AG09309 (cell line): Measurements from ENCODE around the gene LCN1.
"Not testable (repeated sequence)": the region's sequence is repeated elsewhere in the genome, so short reads cannot be mapped to it uniquely, and the experiment has no call there.

Experiments
- DNase-seq: peaks from one replicate; pipeline ENCODE4 v3.0.0-alpha.2; 2010; ENCODE audit warnings: low read depth
- H3K4me3 ChIP-seq: 2 replicates; pipeline ENCODE4 v1.5.1; 2011; ENCODE audit warnings: mild to moderate bottlenecking, low read depth, low read length, moderate library complexity; ENCODE audit not compliant: control insufficient read depth
- TF ChIP-seq, protein P1 (sequence below): IDR thresholded peaks from 2 replicates; pipeline ENCODE4 v1.5.1; 2011; ENCODE audit warnings: mild to moderate bottlenecking, low read depth, low read length, inconsistent platforms; ENCODE audit not compliant: insufficient read depth, control insufficient read depth; ENCODE audit errors: missing control alignments

The LCN1 gene

DNA sequence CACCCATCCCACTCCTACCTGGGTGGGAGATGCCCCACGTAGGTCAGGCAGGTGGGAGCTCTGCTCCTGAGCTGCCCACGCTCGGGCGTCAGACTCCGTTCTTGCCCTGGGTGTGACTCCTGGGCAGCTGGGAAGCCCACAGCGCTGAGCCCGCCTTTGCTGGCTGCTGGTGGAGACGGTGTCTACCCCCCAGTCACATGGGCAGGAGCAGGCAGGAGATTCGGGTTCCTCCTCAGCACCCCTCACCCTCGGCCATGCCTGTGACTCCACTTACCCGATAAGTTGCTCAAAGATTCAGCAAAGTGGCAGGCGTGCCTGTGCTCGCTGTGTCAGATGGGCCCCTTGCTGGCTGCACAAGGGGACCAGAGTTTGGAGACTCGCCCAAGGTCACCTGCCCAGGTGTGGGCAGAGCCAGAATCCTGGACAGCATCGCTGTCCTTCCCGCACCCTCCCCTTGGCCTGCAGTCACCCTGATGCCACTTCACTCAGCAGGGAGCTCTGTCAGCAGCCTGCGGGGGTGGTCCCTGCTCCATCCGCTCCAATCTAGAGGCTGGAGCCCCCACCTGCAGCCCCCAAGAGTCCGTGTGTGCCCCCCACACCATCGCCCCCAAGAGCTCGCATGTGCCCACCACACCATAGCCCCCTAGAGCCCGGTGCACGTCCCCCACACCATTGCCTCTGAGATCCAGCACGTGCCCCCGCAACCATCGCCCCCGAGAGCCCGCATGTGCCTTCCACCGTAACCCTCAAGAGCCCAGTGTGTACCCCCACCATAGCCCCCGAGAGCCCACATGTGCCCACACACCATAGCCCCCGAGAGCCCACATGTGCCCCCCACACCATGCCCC, 4.2 kb downstream of the LCN1 start:
- TF ChIP-seq, protein P1, sequence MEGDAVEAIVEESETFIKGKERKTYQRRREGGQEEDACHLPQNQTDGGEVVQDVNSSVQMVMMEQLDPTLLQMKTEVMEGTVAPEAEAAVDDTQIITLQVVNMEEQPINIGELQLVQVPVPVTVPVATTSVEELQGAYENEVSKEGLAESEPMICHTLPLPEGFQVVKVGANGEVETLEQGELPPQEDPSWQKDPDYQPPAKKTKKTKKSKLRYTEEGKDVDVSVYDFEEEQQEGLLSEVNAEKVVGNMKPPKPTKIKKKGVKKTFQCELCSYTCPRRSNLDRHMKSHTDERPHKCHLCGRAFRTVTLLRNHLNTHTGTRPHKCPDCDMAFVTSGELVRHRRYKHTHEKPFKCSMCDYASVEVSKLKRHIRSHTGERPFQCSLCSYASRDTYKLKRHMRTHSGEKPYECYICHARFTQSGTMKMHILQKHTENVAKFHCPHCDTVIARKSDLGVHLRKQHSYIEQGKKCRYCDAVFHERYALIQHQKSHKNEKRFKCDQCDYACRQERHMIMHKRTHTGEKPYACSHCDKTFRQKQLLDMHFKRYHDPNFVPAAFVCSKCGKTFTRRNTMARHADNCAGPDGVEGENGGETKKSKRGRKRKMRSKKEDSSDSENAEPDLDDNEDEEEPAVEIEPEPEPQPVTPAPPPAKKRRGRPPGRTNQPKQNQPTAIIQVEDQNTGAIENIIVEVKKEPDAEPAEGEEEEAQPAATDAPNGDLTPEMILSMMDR: no peak
- DNase-seq: no peak
- no peak overlapping the region for H3K4me3 ChIP-seq

DNA sequence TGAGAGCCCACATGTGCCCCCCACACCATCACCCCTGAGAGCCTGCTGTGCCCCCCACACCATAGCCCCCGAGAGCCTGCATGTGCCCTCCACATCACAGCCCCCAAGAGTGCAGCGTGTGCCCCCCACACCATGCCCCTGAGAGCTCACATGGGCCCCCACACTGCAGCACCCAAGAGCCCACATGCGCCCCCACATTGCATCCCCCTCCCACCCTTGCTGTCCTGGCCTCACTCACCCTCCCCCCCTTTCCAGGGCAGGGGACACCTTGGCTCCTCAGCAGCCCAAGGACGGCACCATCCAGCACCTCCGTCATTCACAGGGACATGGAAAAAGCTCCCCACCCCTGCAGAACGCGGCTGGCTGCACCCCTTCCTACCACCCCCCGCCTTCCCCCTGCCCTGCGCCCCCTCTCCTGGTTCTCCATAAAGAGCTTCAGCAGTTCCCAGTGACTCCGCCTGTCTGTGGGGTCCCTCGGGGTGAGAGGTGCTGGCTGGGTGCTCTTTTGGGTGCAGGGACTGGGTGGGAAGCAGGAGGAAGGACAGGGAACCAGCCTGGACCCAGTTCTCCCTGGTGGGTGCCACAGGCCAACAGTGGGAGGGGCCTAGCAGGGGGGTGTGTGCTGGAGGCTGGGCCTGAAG, 5.0 kb downstream of the LCN1 start:
- TF ChIP-seq, protein P1: no peak
- no peak overlapping the region for H3K4me3 ChIP-seq
- DNase-seq: no peak

- TF ChIP-seq, protein P1: no peak
- no peak overlapping the region for H3K4me3 ChIP-seq
- DNase-seq: no peak
These were observed 5.7 kb downstream of the LCN1 start for GRCh38 chr9:135526730-135527571.

- DNase-seq, H3K4me3 ChIP-seq: not testable (repeated sequence)
These were observed 7.7 kb downstream of the LCN1 start for GRCh38 chr9:135528842-135529435.

DNA sequence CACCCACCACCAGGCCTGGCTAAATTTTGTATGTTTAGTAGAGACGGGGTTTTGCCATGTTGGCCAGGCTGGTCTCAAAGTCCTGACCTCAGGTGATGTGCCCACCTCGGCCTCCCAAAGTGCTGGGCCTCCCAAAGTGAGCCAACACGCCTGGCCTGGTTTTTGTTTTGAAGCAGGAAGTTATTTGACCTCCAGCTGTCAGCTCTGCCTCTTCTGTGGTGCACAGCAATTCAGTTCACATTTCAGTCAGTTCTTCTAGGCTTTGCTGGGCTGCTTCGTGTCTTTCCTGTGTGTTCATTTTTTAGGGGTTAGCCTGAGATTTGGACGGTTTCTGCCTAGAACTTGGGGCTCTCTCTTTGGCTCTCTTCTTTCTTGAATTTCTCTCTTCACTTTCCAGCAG, 8.9 kb downstream of the LCN1 start:
- no peak overlapping the region for H3K4me3 ChIP-seq
- TF ChIP-seq, protein P1: no peak
- DNase-seq: no peak

GRCh38 chr9:135531096-135531495, 9.9 kb downstream of the LCN1 start:
- TF ChIP-seq, protein P1: no peak
- DNase-seq: no peak
- no peak overlapping the region for H3K4me3 ChIP-seq
